Stimulated activated CD8-positive, alpha-beta memory T cell treated with anti-CD3 and anti-CD28 coated beads, Interleukin-15, amount 100 ng/mL, for 4 hours (primary cell): ENCODE data around the gene CPO.

Source experiments
- DNase-seq, 2 donors: peaks; one replicate each; pipeline ENCODE4 v3.0.0-alpha.2; 2020; ENCODE audit warnings: low read depth in 2 of 2

Gene CPO

GRCh38 chr2:207012461-207012860 lies 73.1 kb downstream of the CPO start:
- no peak for DNase-seq

DNA sequence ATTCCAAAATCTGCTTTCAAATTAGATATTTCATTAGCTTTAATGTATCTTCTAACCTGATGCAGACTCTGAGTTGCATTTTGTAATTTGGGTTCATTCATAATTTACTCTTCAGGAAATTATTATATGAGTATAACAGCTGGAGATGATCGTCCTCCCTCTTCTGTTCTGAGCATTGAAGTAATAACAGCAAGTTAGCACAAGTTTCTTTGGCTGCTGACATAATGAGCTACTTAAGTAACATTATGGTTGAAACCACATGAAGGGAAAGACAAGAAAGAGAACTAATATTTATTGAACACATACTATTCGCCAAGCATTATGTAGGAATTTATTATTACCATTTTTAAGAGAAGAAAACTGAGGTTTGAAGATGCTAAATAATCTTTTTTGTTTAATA lies 75.1 kb downstream of the CPO start:
- no peak for DNase-seq

GRCh38 chr2:207015901-207016300 lies 76.6 kb downstream of the CPO start:
- DNase-seq, result no peak
